Nephron (organoid): ENCODE data around the gene CSH1.
A peak's percentile ranks its signal among the peaks of the same experiment; 100 is the strongest.
"Not testable (repeated sequence)": the region's sequence is repeated elsewhere in the genome, so short reads cannot be mapped to it uniquely, and the experiment has no call there.

ENCODE experiments used
- H3K27ac Mint-ChIP-seq, 3 experiments: 2 replicates each; pipeline ENCODE4 v1.8.0; 2020; ENCODE audit warnings: mixed read lengths in 3 of 3, mild to moderate bottlenecking in 2 of 3, moderate library complexity in 1 of 3
- H3K27me3 Mint-ChIP-seq: 2 replicates; pipeline ENCODE4 v1.8.0; 2021; ENCODE audit warnings: low read depth, mild to moderate bottlenecking, moderate library complexity, mixed read lengths
- H3K36me3 Mint-ChIP-seq: 2 replicates; pipeline ENCODE4 v1.8.0; 2020; ENCODE audit warnings: low read depth, mixed read lengths
- H3K4me1 Mint-ChIP-seq: 2 replicates; pipeline ENCODE4 v1.8.0; 2020; ENCODE audit warnings: mixed read lengths
- H3K4me3 Mint-ChIP-seq, 3 experiments: 2 replicates each; pipeline ENCODE4 v1.8.0; 2020; ENCODE audit warnings: mild to moderate bottlenecking in 3 of 3, mixed read lengths in 3 of 3, moderate library complexity in 2 of 3
- H3K9me3 Mint-ChIP-seq: 2 replicates; pipeline ENCODE4 v1.8.0; 2020; ENCODE audit warnings: mixed read lengths
- CTCF ChIP-seq, 3 experiments: fragments of 200-600 bp; sonication (generic); IDR thresholded peaks; one replicate each; pipeline ENCODE4 v1.5.0; 2021; ENCODE audit warnings: antibody characterized with exemption in 3 of 3; ENCODE audit not compliant: unreplicated experiment in 3 of 3

CSH1 gene

GRCh38 chr17:63925615-63926014, 29.2 kb upstream of the CSH1 start:
- no peak overlapping the region for H3K4me3 Mint-ChIP-seq
- H3K36me3 Mint-ChIP-seq, result no peaks in the 10 kb centered on the region
- no peak for TF ChIP-seq CTCF (IDR thresholded peaks at IDR 0.05; ENCODE audit: unreplicated experiment in 3 of 3)
- H3K27ac Mint-ChIP-seq, result no peak overlapping the region
- H3K27me3 Mint-ChIP-seq, result no peaks in the 10 kb centered on the region
- H3K9me3 Mint-ChIP-seq, result no peaks in the 10 kb centered on the region
- no peaks in the 10 kb centered on the region for H3K4me1 Mint-ChIP-seq

GRCh38 chr17:63922402-63922801, 26.0 kb upstream of the CSH1 start:
- H3K4me1 Mint-ChIP-seq, H3K27ac Mint-ChIP-seq, H3K27me3 Mint-ChIP-seq, H3K36me3 Mint-ChIP-seq, H3K9me3 Mint-ChIP-seq, H3K4me3 Mint-ChIP-seq: not testable (repeated sequence)

- H3K27ac Mint-ChIP-seq, H3K4me1 Mint-ChIP-seq, H3K4me3 Mint-ChIP-seq, H3K9me3 Mint-ChIP-seq, H3K36me3 Mint-ChIP-seq: not testable (repeated sequence)
- peaks cover 13% of the 10 kb centered on the region for H3K27me3 Mint-ChIP-seq
These were observed 24.4 kb upstream of the CSH1 start for GRCh38 chr17:63920779-63921178.

- not testable (repeated sequence) for H3K27ac Mint-ChIP-seq, H3K9me3 Mint-ChIP-seq, H3K36me3 Mint-ChIP-seq, H3K4me1 Mint-ChIP-seq, H3K4me3 Mint-ChIP-seq
- peaks cover 13% of the 10 kb centered on the region for H3K27me3 Mint-ChIP-seq
These were observed 23.7 kb upstream of the CSH1 start for GRCh38 chr17:63920050-63920449.

GRCh38 chr17:63919311-63919723, 22.9 kb upstream of the CSH1 start:
- no peak overlapping the region for H3K4me3 Mint-ChIP-seq
- peaks cover 13% of the 10 kb centered on the region for H3K27me3 Mint-ChIP-seq
- no peaks in the 10 kb centered on the region for H3K36me3 Mint-ChIP-seq

GRCh38 chr17:63918789-63919305, 22.5 kb upstream of the CSH1 start, which contains the start of gene GH1:
Gene GH1, minus strand, starts transcription at chr17:63918839. Its CDS starts 63 bp downstream, at chr17:63918776.
- H3K4me1 Mint-ChIP-seq, H3K36me3 Mint-ChIP-seq, H3K27ac Mint-ChIP-seq, H3K9me3 Mint-ChIP-seq, H3K4me3 Mint-ChIP-seq: not testable (repeated sequence)
- H3K27me3 Mint-ChIP-seq, result peaks cover 13% of the 10 kb centered on the region

More at GRCh38 chr17:63919311-63919723, 22.9 kb upstream of the CSH1 start:
- H3K9me3 Mint-ChIP-seq, result no peaks in the 10 kb centered on the region
- H3K27ac Mint-ChIP-seq, result no peak overlapping the region
- peaks cover 5% of the 10 kb centered on the region for H3K4me1 Mint-ChIP-seq
- peak; percentile 84 to 91 (median 85) for TF ChIP-seq CTCF (IDR thresholded peaks at IDR 0.05; ENCODE audit: unreplicated experiment in 3 of 3)

GRCh38 chr17:63918305-63918704, 21.9 kb upstream of the CSH1 start:
- no peak overlapping the region for H3K27ac Mint-ChIP-seq
- H3K4me3 Mint-ChIP-seq, result no peak overlapping the region
- no peak for TF ChIP-seq CTCF (IDR thresholded peaks at IDR 0.05; ENCODE audit: unreplicated experiment in 3 of 3)
- peaks cover 5% of the 10 kb centered on the region for H3K4me1 Mint-ChIP-seq
- H3K9me3 Mint-ChIP-seq, result no peaks in the 10 kb centered on the region
- H3K27me3 Mint-ChIP-seq, result peaks cover 13% of the 10 kb centered on the region
- H3K36me3 Mint-ChIP-seq, result no peaks in the 10 kb centered on the region

GRCh38 chr17:63917646-63918045, 21.3 kb upstream of the CSH1 start:
- no peak overlapping the region for H3K27ac Mint-ChIP-seq
- peaks cover 13% of the 10 kb centered on the region for H3K27me3 Mint-ChIP-seq
- peaks cover 5% of the 10 kb centered on the region for H3K4me1 Mint-ChIP-seq
- H3K9me3 Mint-ChIP-seq, result no peaks in the 10 kb centered on the region
- no peak overlapping the region for H3K4me3 Mint-ChIP-seq
- H3K36me3 Mint-ChIP-seq, result no peaks in the 10 kb centered on the region
- no peak for TF ChIP-seq CTCF (IDR thresholded peaks at IDR 0.05; ENCODE audit: unreplicated experiment in 3 of 3)

- not testable (repeated sequence) for H3K27ac Mint-ChIP-seq, H3K9me3 Mint-ChIP-seq, H3K4me1 Mint-ChIP-seq, H3K4me3 Mint-ChIP-seq, H3K36me3 Mint-ChIP-seq
- peaks cover 13% of the 10 kb centered on the region for H3K27me3 Mint-ChIP-seq
These were observed 20.8 kb upstream of the CSH1 start for GRCh38 chr17:63917206-63917605.
